GM19035 (cell line): ENCODE measurements around the gene GABRP.
A peak's percentile ranks its signal among the peaks of the same experiment; 100 is the strongest.
"Not testable (repeated sequence)": the region's sequence is repeated elsewhere in the genome, so short reads cannot be mapped to it uniquely, and the experiment has no call there.

Experiments used
- ATAC-seq: cut with Tn5 transposase; IDR thresholded peaks from one replicate; pipeline ENCODE4 v1.9.1; 2021; ENCODE audit not compliant: unreplicated experiment

The GABRP gene

DNA sequence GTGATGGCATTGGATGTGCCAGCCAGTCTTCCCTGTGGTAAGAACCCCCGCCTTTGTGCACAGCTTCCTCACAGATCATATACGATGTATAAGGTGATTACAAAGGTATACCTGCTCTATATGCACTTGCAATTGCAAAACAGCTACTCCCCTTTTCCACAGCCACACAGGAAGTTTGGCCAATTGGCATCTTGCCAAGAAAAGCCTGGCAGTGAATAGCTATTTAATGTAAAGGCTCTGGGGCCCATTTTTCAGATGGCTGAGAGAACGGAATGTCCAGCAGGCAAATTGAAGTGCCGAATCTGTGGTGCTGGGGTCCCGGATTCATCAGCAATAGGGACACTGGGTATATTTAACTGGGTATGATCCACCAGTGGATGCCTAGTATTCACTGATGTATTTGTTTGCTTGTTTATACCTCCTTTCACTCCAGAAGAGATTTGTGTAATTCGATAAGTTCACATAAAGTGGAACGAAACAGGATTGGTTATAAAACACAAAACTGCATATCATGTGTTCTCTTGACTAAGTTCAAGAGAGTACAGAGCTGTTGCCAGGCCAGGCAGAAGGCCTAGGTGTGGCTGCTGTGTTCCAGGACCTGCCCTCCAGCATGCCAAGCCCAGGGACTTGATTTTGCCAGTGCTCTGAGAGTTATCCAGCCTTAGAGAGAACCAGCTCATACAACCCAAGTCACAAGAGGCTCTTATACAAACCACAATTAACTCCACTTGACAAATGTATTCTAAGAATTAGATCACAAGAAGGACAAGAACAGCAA, 27.7 kb upstream of the GABRP start:
- no peak for ATAC-seq

DNA sequence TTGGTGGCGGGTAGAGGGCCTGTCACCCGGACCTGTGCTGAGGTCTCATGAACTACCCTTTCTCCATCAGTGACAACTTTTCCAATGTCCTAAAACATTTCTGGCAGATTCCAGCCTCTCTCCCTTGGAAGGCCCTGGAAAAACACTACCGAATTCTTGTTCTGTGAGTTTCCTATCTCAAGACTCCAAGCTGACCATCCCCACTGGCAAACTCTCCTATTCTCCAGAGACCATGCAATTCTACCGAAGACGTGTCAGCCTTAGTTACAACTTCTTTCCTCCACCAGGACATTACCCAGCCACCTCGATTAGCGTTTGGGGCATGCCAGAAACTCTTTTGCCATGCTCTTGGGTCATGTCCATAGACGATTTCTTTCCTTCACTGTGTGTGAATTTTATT, 26.8 kb upstream of the GABRP start:
- no peak for ATAC-seq

DNA sequence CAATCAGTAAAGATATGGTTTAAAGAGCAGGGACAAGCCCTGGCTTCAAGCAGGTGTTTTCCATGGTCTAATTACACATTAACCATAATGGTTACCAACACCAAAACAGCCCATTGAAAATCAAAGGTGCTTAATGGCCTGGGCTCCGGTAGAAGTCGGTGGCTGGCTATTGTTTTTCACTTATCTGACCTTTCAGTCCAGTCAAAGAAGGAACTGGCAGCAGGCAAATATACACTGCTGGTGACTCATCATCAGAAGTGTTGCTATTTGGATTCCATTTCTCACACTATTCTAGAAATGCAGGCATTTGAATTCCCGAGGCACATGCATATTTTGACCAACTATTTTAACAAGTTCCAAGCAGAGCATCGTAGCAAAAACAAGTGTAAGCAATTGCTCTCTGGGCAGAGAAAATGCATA, 26.3 kb upstream of the GABRP start:
- ATAC-seq, result peak; percentile 66

DNA sequence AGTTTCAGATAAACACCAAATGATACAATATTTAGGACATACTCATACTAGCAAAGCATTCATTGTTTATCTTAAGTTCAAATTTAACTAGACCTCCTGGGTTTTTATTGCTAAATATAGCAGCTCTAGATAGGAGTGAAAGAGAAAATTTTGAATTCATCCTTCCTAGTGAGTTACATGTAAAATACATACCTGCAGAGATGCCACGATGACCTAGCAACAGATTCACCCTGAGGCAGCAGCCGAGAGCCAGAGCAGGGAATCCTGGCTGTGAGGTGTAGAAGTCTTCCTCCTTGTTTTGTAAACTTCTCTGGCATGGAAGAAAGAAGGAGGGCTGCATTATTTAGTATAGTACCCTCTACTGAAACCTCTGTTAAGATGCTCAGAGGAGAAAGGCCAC, 25.9 kb upstream of the GABRP start:
- no peak for ATAC-seq

- ATAC-seq, result no peak
These were observed 25.0 kb upstream of the GABRP start for GRCh38 chr5:170758481-170758880.

DNA sequence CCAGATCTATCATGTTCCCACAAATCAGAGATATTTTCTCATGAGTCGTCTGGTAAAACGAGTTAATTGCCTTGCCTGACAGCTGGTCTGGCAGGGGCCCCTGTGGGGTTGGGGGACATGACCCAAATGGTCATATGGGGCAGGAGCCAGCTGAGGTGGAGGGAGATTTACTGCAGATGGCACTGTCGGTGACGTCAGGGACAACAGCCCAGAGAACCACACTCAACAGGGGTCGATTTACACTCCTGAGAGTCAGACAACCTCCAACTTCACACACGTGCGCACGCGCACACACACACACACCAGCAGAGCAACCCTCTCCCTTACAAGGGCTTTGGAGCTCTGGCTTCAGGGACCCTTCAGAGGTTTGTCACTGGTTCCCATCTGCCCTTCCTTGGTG, 23.4 kb upstream of the GABRP start:
- no peak for ATAC-seq

- no peak for ATAC-seq
These were observed 22.3 kb upstream of the GABRP start for GRCh38 chr5:170761048-170761707.

GRCh38 chr5:170761708-170762066, 21.8 kb upstream of the GABRP start:
- ATAC-seq, result no peak

DNA sequence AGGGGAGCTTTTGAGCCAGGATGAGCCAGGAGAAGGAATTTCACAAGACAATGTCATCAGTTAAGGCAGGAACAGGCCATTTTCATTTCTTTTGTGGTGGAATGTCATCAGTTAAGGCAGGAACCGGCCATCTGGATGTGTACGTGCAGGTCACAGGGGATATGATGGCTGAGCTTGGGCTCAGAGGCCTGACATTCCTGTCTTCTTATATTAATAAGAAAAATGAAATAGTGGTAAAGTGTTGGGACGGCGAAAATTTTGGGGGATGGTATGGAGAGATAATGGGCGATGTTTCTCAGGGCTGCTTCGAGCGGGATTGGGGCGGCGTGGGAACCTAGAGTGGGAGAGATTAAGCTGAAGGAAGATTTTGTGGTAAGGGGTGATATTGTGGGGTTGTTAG, 21.2 kb upstream of the GABRP start:
- ATAC-seq, result not testable (repeated sequence)

DNA sequence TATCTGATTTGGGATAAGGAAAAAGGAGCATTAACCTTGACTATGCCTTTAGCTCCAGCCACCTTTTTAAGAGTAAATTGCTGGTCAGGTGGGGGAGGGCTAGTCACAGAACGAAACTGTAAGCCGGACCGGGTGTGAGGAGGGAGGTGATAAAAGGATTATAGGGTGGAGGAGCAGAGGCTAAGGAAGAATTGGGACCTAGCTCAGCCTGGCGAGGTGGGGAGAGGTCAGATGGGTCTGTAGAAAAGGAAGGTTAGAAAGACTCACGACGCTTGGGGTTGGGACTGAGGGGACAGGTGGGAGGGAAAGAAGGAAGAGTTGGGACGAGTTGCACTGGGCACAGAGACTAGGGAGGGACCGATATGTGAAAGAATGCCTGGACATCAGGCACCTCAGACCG, 17.7 kb upstream of the GABRP start:
- ATAC-seq, result not testable (repeated sequence)

GRCh38 chr5:170769246-170769645, 14.3 kb upstream of the GABRP start:
- no peak for ATAC-seq

DNA sequence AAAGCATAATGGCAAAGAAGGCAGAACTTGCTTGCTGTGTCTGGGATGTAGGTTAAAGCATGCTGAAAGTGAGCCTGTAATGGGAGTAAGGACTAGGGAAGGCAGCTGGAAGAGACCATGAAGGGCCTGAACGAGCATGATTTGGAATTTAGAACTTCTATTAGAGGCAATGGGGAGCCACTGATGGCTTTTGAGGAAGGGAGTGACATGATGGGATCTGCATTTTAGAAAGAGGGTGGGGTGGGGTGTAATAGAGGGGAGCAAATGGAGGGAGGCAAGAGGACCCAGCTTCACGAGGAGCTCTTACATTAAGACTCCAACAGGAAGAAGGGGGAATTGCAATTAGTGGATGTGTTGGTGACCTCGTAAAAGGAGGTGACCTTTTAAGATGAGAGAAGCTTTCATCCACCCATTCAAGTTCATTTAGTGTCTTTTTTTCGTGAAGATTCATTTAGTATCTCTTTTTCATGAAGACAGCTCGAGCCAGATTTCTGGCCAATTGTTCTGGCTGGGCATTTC, 13.6 kb upstream of the GABRP start:
- no peak for ATAC-seq

GRCh38 chr5:170771496-170771895, 12.0 kb upstream of the GABRP start:
- no peak for ATAC-seq

- ATAC-seq, result no peak
These were observed 10.2 kb upstream of the GABRP start for GRCh38 chr5:170773024-170773985.

DNA sequence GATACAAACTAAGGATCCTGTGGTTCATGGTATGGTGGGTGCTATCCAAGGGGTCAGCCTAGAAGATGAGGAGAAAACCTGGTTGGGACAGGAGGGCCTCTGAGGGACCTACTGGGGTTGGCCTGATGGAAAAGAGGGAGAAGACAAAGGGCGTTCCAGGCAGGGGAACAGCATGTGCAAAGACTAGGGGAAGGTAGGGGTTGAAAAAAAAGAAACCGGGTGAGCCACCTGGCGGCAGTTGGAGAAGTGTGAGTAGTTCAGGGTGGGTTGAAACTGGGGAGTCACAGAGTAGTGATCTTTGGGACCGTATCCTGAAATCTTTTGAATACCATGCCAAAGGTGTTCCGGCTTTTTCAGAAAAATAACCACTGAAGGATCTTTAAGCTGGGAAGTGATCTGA, 8.7 kb upstream of the GABRP start:
- ATAC-seq, result no peak

- no peak for ATAC-seq
These were observed 1.6 kb upstream of the GABRP start for GRCh38 chr5:170781946-170782345.

GRCh38 chr5:170782438-170782837, 1.1 kb upstream of the GABRP start:
- ATAC-seq, result no peak

DNA sequence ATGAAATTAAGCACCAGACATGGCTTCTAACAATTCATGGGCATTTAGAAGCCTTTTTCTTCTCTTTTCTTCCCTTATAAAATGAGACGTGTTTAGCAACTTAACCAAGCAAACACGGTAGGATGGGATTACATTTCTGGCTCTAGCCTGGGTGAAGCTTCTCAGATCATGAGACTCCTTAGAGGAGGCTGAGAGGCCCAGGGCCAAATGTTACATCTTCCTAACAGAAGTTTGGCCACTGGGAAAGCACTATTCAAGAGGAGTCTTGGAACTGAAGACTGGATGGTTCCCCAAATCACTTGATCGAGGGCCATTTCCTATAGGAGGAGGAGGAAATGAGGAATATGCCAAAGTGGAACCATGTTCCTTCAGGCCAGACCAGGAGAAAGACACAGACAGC, 1.9 kb downstream of the GABRP start:
- ATAC-seq, result no peak

GRCh38 chr5:170787216-170787615, 3.7 kb downstream of the GABRP start:
- ATAC-seq, result no peak

GRCh38 chr5:170788626-170789304, 5.2 kb downstream of the GABRP start:
- no peak for ATAC-seq
